HepG2 (cell line): ENCODE data around the gene EIF4H. TPM values are rescaled to one million over a fixed set of nuclear protein-coding genes. Genes with fewer than 3 reads are reported as not detected.

ENCODE experiments used
- CENPX ChIP-seq: sonication (generic); formaldehyde crosslinking; IDR thresholded peaks from 2 replicates; pipeline ENCODE4 v1.9.0; 2021; ENCODE audit warnings: mild to moderate bottlenecking, missing genetic modification reagents, moderate library complexity
- KAT2B ChIP-seq: fragments of 150-350 bp; IDR thresholded peaks from 2 replicates; pipeline ENCODE4 v1.6.1; 2014; ENCODE audit warnings: low read depth, low read length, borderline replicate concordance
- KLF13 ChIP-seq: sonication (generic); formaldehyde crosslinking; IDR thresholded peaks from 2 replicates; pipeline ENCODE4 v1.4.0; 2020; ENCODE audit warnings: mild to moderate bottlenecking, missing genetic modification reagents
- NFIC ChIP-seq: IDR thresholded peaks from 2 replicates; pipeline ENCODE4 v1.6.1; 2012; ENCODE audit warnings: mild to moderate bottlenecking, low read length, inconsistent platforms
- PAF1 ChIP-seq: IDR thresholded peaks from 2 replicates; pipeline ENCODE4 v1.6.1; 2016; ENCODE audit warnings: missing genetic modification reagents, missing compliant biosample characterization
- POLR2A ChIP-seq, 2 experiments: IDR thresholded peaks; 2 replicates each; pipeline ENCODE4 v1.6.1; 2011; ENCODE audit warnings: low read depth in 2 of 2, low read length in 2 of 2, mild to moderate bottlenecking in 1 of 2, moderate library complexity in 1 of 2; ENCODE audit not compliant: insufficient read depth in 1 of 2
- SCMH1 ChIP-seq: sonication (generic); formaldehyde crosslinking; IDR thresholded peaks from 2 replicates; pipeline ENCODE4 v1.9.0; 2021; ENCODE audit warnings: missing genetic modification reagents, mild to moderate bottlenecking, borderline replicate concordance
- SMAD3 ChIP-seq: sonication (generic); formaldehyde crosslinking; IDR thresholded peaks from 2 replicates; pipeline ENCODE4 v1.4.0; 2020; ENCODE audit warnings: missing genetic modification reagents
- ZNF101 ChIP-seq: sonication (generic); formaldehyde crosslinking; IDR thresholded peaks from 2 replicates; pipeline ENCODE4 v1.4.0; 2020; ENCODE audit warnings: mild to moderate bottlenecking, low read depth, missing genetic modification reagents, borderline replicate concordance
- ZNF329 ChIP-seq: sonication (generic); formaldehyde crosslinking; IDR thresholded peaks from 2 replicates; pipeline ENCODE4 v1.9.0; 2021; ENCODE audit warnings: low read depth, mild to moderate bottlenecking, missing genetic modification reagents
- ZNF337 ChIP-seq: sonication (generic); formaldehyde crosslinking; IDR thresholded peaks from 2 replicates; pipeline ENCODE4 v1.5.1; 2020; ENCODE audit warnings: missing genetic modification reagents, low read depth, mild to moderate bottlenecking, borderline replicate concordance
- ZNF350 ChIP-seq: sonication (generic); formaldehyde crosslinking; IDR thresholded peaks from 2 replicates; pipeline ENCODE4 v1.4.0; 2020; ENCODE audit warnings: mild to moderate bottlenecking, low read depth, missing genetic modification reagents, borderline replicate concordance
- ZNF446 ChIP-seq: sonication (generic); formaldehyde crosslinking; IDR thresholded peaks from 2 replicates; pipeline ENCODE4 v1.5.0; 2020; ENCODE audit warnings: mild to moderate bottlenecking, missing genetic modification reagents
- ZNF460 ChIP-seq: sonication (generic); formaldehyde crosslinking; IDR thresholded peaks from 2 replicates; pipeline ENCODE4 v1.5.1; 2020; ENCODE audit warnings: missing genetic modification reagents, mild to moderate bottlenecking, borderline replicate concordance
- ZNF558 ChIP-seq: sonication (generic); formaldehyde crosslinking; IDR thresholded peaks from 2 replicates; pipeline ENCODE4 v1.9.0; 2022; ENCODE audit warnings: mild to moderate bottlenecking, missing genetic modification reagents, borderline replicate concordance
- ZNF883 ChIP-seq: sonication (generic); formaldehyde crosslinking; IDR thresholded peaks from 2 replicates; pipeline ENCODE4 v1.5.1; 2020; ENCODE audit warnings: mild to moderate bottlenecking, missing genetic modification reagents; ENCODE audit errors: not compliant biosample characterization
- ZSCAN25 ChIP-seq: sonication (generic); formaldehyde crosslinking; IDR thresholded peaks from 2 replicates; pipeline ENCODE4 v1.8.0; 2022; ENCODE audit warnings: mild to moderate bottlenecking, missing genetic modification reagents
- ZZZ3 ChIP-seq: sonication (generic); formaldehyde crosslinking; IDR thresholded peaks from 2 replicates; pipeline ENCODE4 v1.4.0; 2020; ENCODE audit warnings: missing genetic modification reagents, mild to moderate bottlenecking, borderline replicate concordance
- polyA plus RNA-seq, 8 experiments: library from polyadenylated mRNA; depleted of rRNA in 3 of 8; stranded (reverse) in 7 of 8; unstranded in 1 of 8; fragments of >200 nt; fragmentation: Illumina TruSeq in 4 of 8; extraction: Trizol in 4 of 8; gene quantifications; 2 replicates each; pipeline versions ENCODE4 v1.2.1 to v1.2.3, GENCODE V29; 2011 to 2016; ENCODE audit warnings: low read depth in 4 of 8, missing spikeins in 1 of 8, mixed read lengths in 1 of 8; ENCODE audit not compliant: insufficient read depth in 1 of 8
- total RNA-seq, 5 experiments: library from RNA; depleted of rRNA; stranded (reverse); fragments of >200 nt; fragmentation: Illumina TruSeq; extraction: Trizol; gene quantifications; 2 replicates each; pipeline ENCODE4 v1.2.3, GENCODE V29; 2016; ENCODE audit warnings: low read depth in 1 of 5
- TF ChIP-seq, protein P1 (sequence below): sonication (generic); formaldehyde crosslinking; IDR thresholded peaks from 2 replicates; pipeline ENCODE4 v1.4.0; 2020; ENCODE audit warnings: mild to moderate bottlenecking, missing genetic modification reagents
- TF ChIP-seq, protein P2 (sequence below): sonication (generic); formaldehyde crosslinking; IDR thresholded peaks from 2 replicates; pipeline ENCODE4 v1.4.0; 2020; ENCODE audit warnings: missing genetic modification reagents

EIF4H gene
- total and polyA plus RNA-seq, 2 of the 13 experiments (the other 11 are each of a cell fraction or from before 2014, with no cell fraction given): 232 to 321 TPM

DNA sequence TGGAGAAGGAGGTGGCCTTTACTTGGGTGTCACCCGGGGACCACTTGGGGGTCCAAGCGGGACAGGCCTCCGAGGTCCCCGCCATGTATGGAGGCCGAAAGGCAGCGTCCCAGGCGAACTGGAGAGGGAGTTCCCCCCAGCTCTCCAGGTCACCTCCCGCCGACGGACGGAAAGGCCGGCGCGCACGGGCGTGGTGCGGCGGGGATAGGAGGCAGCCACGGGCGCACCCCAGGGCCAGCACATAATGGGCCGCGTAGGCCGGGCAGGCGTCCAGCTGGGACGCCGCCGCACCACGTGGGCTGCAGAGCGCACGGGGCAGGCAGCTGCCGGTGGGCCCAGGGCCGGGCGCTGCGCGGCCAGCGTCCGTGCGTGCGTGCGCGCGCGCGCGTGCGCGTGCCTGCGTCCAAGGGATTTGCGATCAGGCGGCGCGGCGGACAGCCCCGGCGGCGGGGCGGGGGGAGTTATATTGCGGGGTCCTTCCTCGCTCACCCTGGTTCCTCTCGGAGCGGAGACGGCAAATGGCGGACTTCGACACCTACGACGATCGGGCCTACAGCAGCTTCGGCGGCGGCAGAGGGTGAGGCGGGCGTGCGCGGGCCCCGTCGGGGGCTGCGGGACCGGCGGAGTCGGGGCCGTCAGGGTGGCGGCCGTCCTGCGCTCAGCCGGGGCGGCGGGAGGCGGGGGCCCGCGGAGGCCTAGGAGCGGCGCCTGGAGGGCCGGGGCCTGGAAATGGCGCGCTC, at the start of gene EIF4H (continued):
- TF ChIP-seq, protein P1, sequence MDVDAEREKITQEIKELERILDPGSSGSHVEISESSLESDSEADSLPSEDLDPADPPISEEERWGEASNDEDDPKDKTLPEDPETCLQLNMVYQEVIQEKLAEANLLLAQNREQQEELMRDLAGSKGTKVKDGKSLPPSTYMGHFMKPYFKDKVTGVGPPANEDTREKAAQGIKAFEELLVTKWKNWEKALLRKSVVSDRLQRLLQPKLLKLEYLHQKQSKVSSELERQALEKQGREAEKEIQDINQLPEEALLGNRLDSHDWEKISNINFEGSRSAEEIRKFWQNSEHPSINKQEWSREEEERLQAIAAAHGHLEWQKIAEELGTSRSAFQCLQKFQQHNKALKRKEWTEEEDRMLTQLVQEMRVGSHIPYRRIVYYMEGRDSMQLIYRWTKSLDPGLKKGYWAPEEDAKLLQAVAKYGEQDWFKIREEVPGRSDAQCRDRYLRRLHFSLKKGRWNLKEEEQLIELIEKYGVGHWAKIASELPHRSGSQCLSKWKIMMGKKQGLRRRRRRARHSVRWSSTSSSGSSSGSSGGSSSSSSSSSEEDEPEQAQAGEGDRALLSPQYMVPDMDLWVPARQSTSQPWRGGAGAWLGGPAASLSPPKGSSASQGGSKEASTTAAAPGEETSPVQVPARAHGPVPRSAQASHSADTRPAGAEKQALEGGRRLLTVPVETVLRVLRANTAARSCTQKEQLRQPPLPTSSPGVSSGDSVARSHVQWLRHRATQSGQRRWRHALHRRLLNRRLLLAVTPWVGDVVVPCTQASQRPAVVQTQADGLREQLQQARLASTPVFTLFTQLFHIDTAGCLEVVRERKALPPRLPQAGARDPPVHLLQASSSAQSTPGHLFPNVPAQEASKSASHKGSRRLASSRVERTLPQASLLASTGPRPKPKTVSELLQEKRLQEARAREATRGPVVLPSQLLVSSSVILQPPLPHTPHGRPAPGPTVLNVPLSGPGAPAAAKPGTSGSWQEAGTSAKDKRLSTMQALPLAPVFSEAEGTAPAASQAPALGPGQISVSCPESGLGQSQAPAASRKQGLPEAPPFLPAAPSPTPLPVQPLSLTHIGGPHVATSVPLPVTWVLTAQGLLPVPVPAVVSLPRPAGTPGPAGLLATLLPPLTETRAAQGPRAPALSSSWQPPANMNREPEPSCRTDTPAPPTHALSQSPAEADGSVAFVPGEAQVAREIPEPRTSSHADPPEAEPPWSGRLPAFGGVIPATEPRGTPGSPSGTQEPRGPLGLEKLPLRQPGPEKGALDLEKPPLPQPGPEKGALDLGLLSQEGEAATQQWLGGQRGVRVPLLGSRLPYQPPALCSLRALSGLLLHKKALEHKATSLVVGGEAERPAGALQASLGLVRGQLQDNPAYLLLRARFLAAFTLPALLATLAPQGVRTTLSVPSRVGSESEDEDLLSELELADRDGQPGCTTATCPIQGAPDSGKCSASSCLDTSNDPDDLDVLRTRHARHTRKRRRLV (CRISPR knock-in tag): peak; percentile 79; the same call in 1 of the 2 replicates
- TF ChIP-seq POLR2A (IDR thresholded peaks at IDR 0.05; ENCODE audit: insufficient read depth in 1 of 2, low read depth in 2 of 2, low read length in 2 of 2): peak; percentile 79 to 80
- TF ChIP-seq ZNF350 (CRISPR knock-in tag): no peak
- TF ChIP-seq ZZZ3 (CRISPR knock-in tag): peak; percentile 62; the same call in 1 of the 2 replicates
- TF ChIP-seq, protein P2, sequence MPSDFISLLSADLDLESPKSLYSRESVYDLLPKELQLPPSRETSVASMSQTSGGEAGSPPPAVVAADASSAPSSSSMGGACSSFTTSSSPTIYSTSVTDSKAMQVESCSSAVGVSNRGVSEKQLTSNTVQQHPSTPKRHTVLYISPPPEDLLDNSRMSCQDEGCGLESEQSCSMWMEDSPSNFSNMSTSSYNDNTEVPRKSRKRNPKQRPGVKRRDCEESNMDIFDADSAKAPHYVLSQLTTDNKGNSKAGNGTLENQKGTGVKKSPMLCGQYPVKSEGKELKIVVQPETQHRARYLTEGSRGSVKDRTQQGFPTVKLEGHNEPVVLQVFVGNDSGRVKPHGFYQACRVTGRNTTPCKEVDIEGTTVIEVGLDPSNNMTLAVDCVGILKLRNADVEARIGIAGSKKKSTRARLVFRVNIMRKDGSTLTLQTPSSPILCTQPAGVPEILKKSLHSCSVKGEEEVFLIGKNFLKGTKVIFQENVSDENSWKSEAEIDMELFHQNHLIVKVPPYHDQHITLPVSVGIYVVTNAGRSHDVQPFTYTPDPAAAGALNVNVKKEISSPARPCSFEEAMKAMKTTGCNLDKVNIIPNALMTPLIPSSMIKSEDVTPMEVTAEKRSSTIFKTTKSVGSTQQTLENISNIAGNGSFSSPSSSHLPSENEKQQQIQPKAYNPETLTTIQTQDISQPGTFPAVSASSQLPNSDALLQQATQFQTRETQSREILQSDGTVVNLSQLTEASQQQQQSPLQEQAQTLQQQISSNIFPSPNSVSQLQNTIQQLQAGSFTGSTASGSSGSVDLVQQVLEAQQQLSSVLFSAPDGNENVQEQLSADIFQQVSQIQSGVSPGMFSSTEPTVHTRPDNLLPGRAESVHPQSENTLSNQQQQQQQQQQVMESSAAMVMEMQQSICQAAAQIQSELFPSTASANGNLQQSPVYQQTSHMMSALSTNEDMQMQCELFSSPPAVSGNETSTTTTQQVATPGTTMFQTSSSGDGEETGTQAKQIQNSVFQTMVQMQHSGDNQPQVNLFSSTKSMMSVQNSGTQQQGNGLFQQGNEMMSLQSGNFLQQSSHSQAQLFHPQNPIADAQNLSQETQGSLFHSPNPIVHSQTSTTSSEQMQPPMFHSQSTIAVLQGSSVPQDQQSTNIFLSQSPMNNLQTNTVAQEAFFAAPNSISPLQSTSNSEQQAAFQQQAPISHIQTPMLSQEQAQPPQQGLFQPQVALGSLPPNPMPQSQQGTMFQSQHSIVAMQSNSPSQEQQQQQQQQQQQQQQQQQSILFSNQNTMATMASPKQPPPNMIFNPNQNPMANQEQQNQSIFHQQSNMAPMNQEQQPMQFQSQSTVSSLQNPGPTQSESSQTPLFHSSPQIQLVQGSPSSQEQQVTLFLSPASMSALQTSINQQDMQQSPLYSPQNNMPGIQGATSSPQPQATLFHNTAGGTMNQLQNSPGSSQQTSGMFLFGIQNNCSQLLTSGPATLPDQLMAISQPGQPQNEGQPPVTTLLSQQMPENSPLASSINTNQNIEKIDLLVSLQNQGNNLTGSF: peak; percentile 88
- peak; percentile 80 for TF ChIP-seq ZNF883
- TF ChIP-seq PAF1 (CRISPR knock-in tag): no peak
- no peak for TF ChIP-seq ZNF337 (CRISPR knock-in tag)
- TF ChIP-seq SCMH1: no peak
- no peak for TF ChIP-seq NFIC
- TF ChIP-seq KLF13 (CRISPR knock-in tag): no peak
- TF ChIP-seq ZNF329 (CRISPR knock-in tag): peak; percentile 54; the same call in 1 of the 2 replicates
- TF ChIP-seq ZNF558 (CRISPR knock-in tag): peak; percentile 86; the same call in 1 of the 2 replicates
- TF ChIP-seq ZSCAN25 (CRISPR knock-in tag): peak; percentile 19; the same call in 1 of the 2 replicates
- no peak for TF ChIP-seq ZNF101 (CRISPR knock-in tag)
- no peak for TF ChIP-seq ZNF460 (CRISPR knock-in tag)
- no peak for TF ChIP-seq KAT2B
- no peak for TF ChIP-seq CENPX (CRISPR knock-in tag)
- no peak; the same call in 1 of the 2 replicates for TF ChIP-seq SMAD3 (CRISPR knock-in tag)
- peak; percentile 83; the same call in 1 of the 2 replicates for TF ChIP-seq ZNF446 (CRISPR knock-in tag)
